Muscle layer of colon (tissue), 2 donors: ENCODE measurements around the gene PPP3CB.

ENCODE experiments used
- H3K27ac ChIP-seq: one replicate; pipeline ENCODE4 v1.7.0; 2013; ENCODE audit warnings: low read depth, mild to moderate bottlenecking, low read length, moderate library complexity
- H3K27me3 ChIP-seq, 2 donors: one replicate each; pipeline ENCODE4 v1.7.0; 2013; ENCODE audit warnings: low read length in 2 of 2, mild to moderate bottlenecking in 2 of 2; ENCODE audit not compliant: insufficient read depth in 2 of 2, control insufficient read depth in 1 of 2
- H3K36me3 ChIP-seq: one replicate; pipeline ENCODE4 v1.7.0; 2013; ENCODE audit warnings: mild to moderate bottlenecking, low read length; ENCODE audit not compliant: insufficient read depth
- H3K4me1 ChIP-seq: one replicate; pipeline ENCODE4 v1.7.0; 2013; ENCODE audit warnings: mild to moderate bottlenecking, low read length; ENCODE audit not compliant: insufficient read depth
- H3K4me3 ChIP-seq, 2 donors: one replicate each; pipeline ENCODE4 v1.7.0; 2013; ENCODE audit warnings: low read length in 2 of 2, low read depth in 1 of 2, mild to moderate bottlenecking in 1 of 2, moderate library complexity in 1 of 2
- H3K9ac ChIP-seq: one replicate; pipeline ENCODE4 v1.7.0; 2013; ENCODE audit warnings: low read length
- H3K9me3 ChIP-seq: one replicate; pipeline ENCODE4 v1.7.0; 2013; ENCODE audit warnings: mild to moderate bottlenecking, low read length
- donor health status: abdominal sarcoma.
- donor health status: Adenocarcinoma of cecum.

PPP3CB gene

DNA sequence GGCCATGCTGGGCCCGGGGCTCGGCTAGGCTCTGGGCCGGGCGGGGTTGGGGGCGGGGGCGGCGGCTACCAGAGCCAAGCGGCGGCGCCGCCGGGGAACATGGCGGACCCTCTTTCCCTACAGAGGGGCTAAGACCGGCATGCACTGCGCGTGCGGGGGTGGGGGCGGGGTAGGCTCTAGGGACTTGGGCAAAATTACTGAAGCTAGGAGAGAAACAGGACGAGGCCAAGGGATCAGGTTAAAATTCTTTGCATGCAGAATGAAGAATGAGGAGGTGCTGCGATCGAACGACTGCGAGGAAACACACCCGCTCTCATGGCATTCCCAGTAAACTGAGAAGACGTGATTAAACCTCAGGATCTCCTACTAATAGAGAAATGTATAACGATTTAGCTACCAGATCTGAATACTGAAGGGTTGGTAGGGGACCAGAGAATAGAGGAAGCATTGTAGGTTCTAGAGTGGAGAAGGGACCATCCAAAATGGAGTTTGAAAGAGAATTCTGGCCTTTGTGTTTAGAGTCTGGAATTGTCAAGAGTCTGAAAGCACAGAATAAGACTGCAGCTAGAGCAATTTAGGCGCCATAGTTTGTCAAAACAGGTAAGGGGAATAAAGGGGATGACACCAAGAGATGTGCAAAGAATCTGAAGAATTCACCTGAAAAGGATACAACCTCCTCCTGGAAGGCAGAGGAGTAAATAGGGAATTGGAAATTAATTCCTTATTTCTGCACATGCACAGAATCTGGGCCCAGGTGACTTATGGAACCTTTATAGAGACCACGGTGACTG, at the start of gene PPP3CB:
PPP3CB (minus strand) TSS at position 141 of the 791 bp plus-strand sequence; CDS start at position 6, 135 bp downstream.
- H3K4me3 ChIP-seq, result peak within 1 kb of the TSS; percentile 74 to 98

DNA sequence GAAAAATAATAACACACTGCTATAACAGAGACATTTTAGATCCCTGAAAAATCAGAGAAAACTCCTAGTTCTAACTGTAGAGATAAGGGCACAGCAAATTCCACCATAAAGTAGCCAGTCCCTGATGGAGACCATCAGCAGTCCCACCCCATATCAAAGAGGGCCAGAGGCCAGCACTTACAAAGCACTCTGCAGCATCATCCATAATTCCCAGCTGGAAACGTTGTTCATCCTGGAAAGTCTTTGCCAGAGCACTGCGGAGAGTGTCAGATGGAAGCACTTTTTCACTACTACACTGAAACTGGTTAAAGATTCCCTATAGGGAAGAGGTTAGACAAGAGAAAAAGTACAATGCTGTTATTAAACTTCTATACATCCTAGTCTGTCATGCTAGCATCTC, 49.5 kb upstream of the PPP3CB start:
- H3K27ac ChIP-seq, result no peak overlapping the region
- H3K4me1 ChIP-seq, result no peaks in the 10 kb centered on the region
- H3K36me3 ChIP-seq, result peaks cover 34% of the 10 kb centered on the region

More for the DNA sequence above, at the start of gene PPP3CB:
- Histone ChIP-seq H3K36me3 (peaks cover 23% of the 10 kb centered on the region), H3K27me3 (no peaks in the 10 kb centered on the region), H3K27ac (peak within 1 kb of the TSS; percentile 94), H3K9ac (peak within 1 kb of the TSS; percentile 97), H3K4me1 (peaks cover 16% of the 10 kb centered on the region), H3K9me3 (no peaks in the 10 kb centered on the region)

DNA sequence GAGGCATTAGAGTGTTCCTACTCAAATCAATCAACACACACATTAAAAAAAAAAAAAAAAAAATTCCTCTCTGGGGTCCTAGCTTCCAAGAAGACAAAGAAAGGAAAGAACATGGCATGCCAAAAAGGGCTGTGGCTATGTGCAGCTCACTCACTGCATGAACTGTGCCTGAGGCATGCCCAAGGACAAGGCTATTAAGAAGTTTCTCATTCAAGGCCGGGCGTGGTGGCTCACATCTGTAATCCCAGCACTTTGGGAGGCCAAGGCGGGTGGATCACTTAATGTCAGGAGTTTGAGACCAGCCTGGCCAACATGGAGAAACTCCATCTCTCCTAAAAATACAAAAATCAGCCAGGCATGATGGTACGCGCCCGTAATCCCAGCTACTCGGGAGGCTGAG, 41.9 kb upstream of the PPP3CB start:
- Histone ChIP-seq H3K4me3 (no peak overlapping the region), H3K9me3 (no peaks in the 10 kb centered on the region), H3K4me1 (no peaks in the 10 kb centered on the region), H3K36me3 (peaks cover 54% of the 10 kb centered on the region), H3K27me3 (no peaks in the 10 kb centered on the region), H3K9ac (no peak overlapping the region), H3K27ac (no peak overlapping the region)

More for the DNA sequence above, 49.5 kb upstream of the PPP3CB start:
- no peaks in the 10 kb centered on the region for H3K9me3 ChIP-seq
- no peaks in the 10 kb centered on the region for H3K27me3 ChIP-seq
- no peak overlapping the region for H3K9ac ChIP-seq
- H3K4me3 ChIP-seq, result no peak overlapping the region

DNA sequence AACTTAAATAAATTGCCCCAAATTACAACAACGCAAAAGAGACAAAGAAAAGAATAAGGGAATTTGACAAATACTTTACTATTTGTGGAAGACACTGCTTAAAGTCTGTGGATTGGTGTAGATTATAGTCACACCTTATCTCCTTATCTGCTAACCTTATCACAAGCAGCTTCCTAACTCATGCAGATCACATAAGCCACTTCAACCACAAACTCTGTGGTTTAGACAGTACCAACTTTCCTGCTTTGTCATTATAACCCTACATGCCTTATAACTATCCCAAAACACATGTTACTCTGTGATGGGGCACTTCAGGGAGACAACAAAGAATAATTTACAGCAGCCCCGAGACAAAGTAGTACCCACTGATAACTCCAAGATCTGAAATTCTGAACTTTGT, 41.5 kb upstream of the PPP3CB start:
- Histone ChIP-seq H3K4me3 (no peak overlapping the region), H3K4me1 (no peaks in the 10 kb centered on the region), H3K9ac (no peak overlapping the region), H3K27me3 (no peaks in the 10 kb centered on the region), H3K27ac (no peak overlapping the region), H3K9me3 (no peaks in the 10 kb centered on the region), H3K36me3 (peaks cover 50% of the 10 kb centered on the region)

DNA sequence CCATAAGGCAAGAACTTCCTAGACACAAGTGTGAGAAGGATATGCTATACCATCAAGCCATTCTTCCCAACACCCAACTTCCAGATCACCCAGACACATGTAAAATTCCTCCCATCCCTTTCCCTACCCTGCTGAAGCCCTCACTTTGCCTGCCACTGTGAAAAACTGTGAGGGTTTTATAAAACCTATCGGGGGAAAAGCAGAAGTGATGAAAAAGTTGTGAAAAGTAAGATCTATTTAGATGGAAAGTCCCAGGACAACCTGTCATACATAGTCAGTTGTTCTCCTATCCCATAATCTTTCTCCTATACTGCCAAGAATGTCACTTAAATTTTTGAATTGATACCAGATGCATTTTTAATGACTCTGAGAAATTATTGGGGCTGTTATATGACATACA, 39.0 kb upstream of the PPP3CB start:
- Histone ChIP-seq H3K9ac (no peak overlapping the region), H3K4me1 (no peaks in the 10 kb centered on the region), H3K27ac (no peak overlapping the region), H3K4me3 (no peak overlapping the region), H3K9me3 (no peaks in the 10 kb centered on the region), H3K36me3 (peaks cover 39% of the 10 kb centered on the region), H3K27me3 (no peaks in the 10 kb centered on the region)

DNA sequence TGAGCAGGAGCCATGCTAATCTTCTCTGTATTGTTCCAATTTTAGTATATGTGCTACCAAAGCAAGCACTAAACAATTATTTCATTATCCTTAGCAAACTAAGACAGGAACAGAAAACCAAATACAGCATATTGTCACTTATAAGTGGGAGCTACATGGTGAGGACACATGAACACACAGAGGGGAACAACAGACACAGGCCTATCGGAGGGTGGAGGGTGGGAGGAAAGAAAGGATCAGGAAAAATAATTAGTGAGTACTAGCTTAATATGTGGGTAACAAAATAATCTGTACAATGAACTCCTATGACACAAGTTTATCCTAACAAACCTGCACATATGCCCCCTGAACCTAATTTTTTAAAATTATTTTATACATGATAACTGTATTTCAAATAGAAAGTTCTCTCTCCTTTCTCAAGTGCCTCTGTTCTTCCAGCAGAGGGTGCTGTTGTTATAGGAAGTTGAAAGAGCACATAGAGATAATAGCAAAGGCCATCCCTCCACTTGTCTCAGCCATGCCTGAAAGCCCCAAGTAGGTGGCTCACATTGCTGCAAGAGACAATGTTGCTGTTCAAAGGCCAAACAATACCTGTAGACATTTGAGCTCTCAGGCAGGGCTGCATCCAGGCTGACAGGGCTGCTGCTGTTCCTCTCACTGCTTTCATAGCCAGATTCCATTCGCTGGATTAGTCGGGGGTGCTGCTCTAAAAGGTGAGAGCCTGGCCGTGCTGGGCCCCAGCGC, 33.4 kb upstream of the PPP3CB start:
- no peak overlapping the region for H3K9ac ChIP-seq
- no peaks in the 10 kb centered on the region for H3K9me3 ChIP-seq
- H3K27ac ChIP-seq, result no peak overlapping the region
- no peak overlapping the region for H3K4me3 ChIP-seq
- no peaks in the 10 kb centered on the region for H3K27me3 ChIP-seq
- H3K36me3 ChIP-seq, result peaks cover 18% of the 10 kb centered on the region
- no peaks in the 10 kb centered on the region for H3K4me1 ChIP-seq

DNA sequence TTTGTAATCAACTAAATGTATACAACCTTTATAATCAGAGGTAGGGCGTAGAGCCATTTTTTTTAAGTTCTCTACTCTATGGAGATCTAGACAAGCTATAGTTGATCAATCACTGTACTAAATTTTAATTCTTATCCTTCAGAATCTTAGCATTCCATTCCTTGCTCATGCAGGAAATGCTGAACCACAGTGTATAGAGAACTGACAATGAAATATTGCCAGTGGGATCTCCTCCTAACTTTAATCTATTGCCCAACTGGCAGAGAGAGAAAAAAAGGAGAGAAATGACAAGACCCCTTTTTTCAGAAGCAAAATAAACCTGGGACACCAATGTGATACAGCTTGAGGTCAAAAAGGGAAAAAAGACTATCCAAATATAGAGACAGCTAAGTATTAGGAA, 26.4 kb upstream of the PPP3CB start:
- Histone ChIP-seq H3K4me1 (no peaks in the 10 kb centered on the region), H3K9me3 (no peaks in the 10 kb centered on the region), H3K27me3 (no peaks in the 10 kb centered on the region), H3K9ac (no peak overlapping the region), H3K36me3 (peaks cover 50% of the 10 kb centered on the region), H3K27ac (no peak overlapping the region), H3K4me3 (no peak overlapping the region)

DNA sequence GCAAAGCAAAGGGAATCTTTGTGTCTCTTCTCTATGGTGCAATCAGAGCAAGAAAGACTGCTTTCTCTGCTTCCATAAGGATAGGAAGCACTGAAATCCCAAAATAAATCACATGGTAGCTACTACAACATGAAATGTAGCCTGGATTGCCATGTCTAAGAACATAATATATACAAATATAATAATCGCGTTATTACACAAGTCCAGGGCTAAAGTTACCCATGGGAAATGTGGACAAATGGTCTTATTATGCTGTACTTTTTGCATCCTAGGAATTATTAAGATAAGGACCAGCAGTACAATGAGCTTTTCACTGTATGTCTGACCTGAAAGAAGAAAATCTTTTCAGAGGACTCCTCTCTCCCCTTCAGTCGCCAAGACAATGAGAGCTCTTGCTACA, 23.5 kb upstream of the PPP3CB start:
- Histone ChIP-seq H3K27ac (no peak overlapping the region), H3K9ac (no peak overlapping the region), H3K27me3 (no peaks in the 10 kb centered on the region), H3K4me3 (no peak overlapping the region), H3K9me3 (no peaks in the 10 kb centered on the region), H3K36me3 (peaks cover 62% of the 10 kb centered on the region), H3K4me1 (no peaks in the 10 kb centered on the region)

DNA sequence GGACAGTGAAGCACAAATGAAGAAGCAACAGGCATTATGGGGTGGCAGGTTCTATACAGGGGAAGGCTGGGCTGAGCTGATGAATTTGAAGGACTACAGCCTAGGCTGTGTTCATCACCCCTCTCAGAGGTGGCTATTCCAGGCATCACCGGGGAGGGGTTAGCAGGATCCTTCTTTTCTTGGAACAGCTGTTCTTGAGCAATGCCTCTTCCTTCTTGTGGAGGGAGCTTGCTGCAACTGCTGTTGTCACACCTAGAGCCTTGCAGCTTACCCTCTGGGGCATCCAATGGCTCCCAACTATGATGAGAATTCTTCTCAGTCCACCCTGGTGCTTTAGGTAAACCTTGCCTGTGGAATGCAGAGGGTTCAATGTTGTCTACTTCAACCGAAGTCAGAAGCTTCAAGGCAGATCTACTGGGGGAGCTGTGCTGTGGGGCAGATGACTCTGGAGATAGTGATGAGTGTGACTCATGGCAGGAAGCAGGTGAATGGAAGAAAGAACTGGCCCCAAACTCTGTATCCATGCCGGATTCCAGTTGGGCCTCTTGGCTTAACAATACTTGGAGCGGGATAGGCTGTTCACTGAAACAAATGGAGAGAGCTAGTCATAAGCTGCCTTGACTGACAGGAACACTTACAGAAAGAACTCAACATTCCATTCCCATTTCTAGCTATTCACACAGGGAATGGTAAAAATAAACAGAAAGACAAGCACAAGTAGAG, 21.5 kb upstream of the PPP3CB start:
- Histone ChIP-seq H3K27me3 (no peaks in the 10 kb centered on the region), H3K9ac (no peak overlapping the region), H3K9me3 (no peaks in the 10 kb centered on the region), H3K36me3 (peaks cover 51% of the 10 kb centered on the region), H3K4me3 (no peak overlapping the region), H3K4me1 (no peaks in the 10 kb centered on the region), H3K27ac (no peak overlapping the region)

DNA sequence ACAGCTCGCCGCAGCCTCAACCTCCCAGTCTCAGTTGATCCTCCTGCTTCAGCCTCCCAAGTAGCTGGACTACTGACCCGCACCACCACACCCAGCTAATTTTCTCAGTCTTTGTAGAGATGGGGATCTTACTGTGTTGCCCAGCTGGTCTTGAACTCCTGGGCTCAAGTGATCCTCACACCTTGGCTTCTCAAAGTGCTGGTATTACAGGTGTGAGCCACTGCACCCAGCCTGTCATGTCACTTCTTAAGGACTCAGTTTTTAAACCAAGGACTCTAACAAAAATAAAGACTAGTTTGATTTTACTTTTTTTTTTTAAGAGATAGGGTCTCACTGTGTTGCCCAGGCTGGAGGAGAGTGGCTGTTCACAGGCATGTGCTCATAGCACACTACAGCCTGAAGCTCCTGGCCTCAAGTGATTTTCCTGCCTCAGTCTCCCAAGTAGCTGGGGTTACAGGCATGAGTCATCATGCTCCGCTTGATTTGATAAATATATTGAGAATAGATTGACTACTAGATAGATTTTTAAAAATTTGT, 16.5 kb upstream of the PPP3CB start:
- no peak overlapping the region for H3K4me3 ChIP-seq
- no peaks in the 10 kb centered on the region for H3K9me3 ChIP-seq
- no peaks in the 10 kb centered on the region for H3K27me3 ChIP-seq
- H3K9ac ChIP-seq, result no peak overlapping the region
- H3K27ac ChIP-seq, result no peak overlapping the region
- no peaks in the 10 kb centered on the region for H3K4me1 ChIP-seq
- peaks cover 13% of the 10 kb centered on the region for H3K36me3 ChIP-seq

DNA sequence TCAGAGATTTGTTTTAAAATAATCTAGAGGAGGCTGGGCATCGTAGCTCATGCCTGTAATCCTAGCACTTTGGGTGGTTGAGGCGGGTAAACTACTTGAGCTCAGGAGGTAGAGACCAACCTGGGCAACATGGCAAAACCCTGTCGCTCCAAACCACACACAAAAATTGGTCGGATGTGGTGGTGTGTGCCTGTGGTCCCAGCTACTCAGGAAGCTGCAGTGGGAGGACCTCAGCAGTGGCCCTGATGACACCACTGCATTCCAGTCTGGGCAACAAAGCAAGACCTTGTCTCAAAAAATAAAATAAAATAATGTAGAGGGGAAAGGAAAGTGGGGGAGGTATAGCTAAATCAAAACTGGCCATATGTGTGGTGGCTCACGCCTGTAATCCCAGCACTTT, 13.9 kb upstream of the PPP3CB start:
- H3K4me1 ChIP-seq, result no peaks in the 10 kb centered on the region
- peaks cover 5% of the 10 kb centered on the region for H3K36me3 ChIP-seq
- no peak overlapping the region for H3K4me3 ChIP-seq
- no peaks in the 10 kb centered on the region for H3K27me3 ChIP-seq
- no peak overlapping the region for H3K9ac ChIP-seq
- no peak overlapping the region for H3K27ac ChIP-seq
- H3K9me3 ChIP-seq, result no peaks in the 10 kb centered on the region
